ENCODE results near the gene PHKB. TPM values are rescaled to one million over a fixed set of nuclear protein-coding genes. Genes with fewer than 3 reads are reported as not detected.
"Not testable (repeated sequence)": the region's sequence is repeated elsewhere in the genome, so short reads cannot be mapped to it uniquely, and the experiment has no call there.

PHKB gene
- total RNA-seq, 3 donors from 2014 or later = 12.7 to 17.2 (median 13.0) TPM

GRCh38 chr16:47657977-47658376 is 196.8 kb downstream of the PHKB start:
- Mint-ChIP-seq H3K4me3 (no peak overlapping the region), H3K9me3 (no peaks in the 10 kb centered on the region), H3K4me1 (ENCODE audit: low read depth) (no peaks in the 10 kb centered on the region), H3K27me3 (ENCODE audit: low read depth) (no peaks in the 10 kb centered on the region), H3K36me3 (ENCODE audit: insufficient read depth) (peaks cover 41% of the 10 kb centered on the region)
- ATAC-seq (no peak), DNase-seq (no peak)

GRCh38 chr16:47660540-47660939 is 199.4 kb downstream of the PHKB start:
- H3K9me3 Mint-ChIP-seq = no peaks in the 10 kb centered on the region
- ATAC-seq = no peak
- peaks cover 35% of the 10 kb centered on the region for H3K36me3 Mint-ChIP-seq (ENCODE audit: insufficient read depth)
- H3K4me3 Mint-ChIP-seq = no peak overlapping the region
- H3K4me1 Mint-ChIP-seq (ENCODE audit: low read depth) = no peaks in the 10 kb centered on the region
- no peak for DNase-seq
- no peaks in the 10 kb centered on the region for H3K27me3 Mint-ChIP-seq (ENCODE audit: low read depth)

DNA sequence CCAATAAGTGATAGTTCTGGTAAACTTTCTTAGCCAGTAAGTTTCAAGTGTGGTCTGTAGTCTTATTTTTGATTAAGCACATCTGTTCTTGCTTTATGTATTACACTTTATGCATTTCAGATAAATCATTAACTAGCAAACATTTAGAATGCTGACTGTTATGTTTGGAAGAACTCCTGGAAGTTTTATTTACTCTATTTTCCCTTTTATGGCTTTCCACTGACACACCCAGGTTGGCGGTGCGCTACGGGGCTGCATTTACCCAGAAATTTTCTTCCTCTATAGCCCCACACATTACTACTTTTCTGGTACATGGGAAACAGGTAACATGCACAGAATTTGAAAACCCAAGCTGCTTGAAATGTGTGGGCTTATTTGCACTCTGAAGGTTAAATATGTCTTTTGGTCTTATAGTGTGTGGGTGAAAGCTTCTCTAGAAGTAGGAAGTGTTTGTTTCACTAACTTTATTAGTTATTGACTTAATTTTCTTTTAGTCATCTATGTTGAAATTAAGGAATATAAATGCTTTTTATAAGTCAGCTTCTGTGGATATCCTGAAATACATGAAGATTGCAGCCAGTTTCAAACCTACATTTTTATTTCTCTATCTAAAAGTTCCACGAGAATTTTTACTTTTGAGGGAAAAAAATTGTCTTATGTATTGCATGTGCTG is 203.7 kb downstream of the PHKB start:
- Mint-ChIP-seq H3K27me3 (ENCODE audit: low read depth) (no peaks in the 10 kb centered on the region), H3K4me1 (ENCODE audit: low read depth) (no peaks in the 10 kb centered on the region), H3K9me3 (no peaks in the 10 kb centered on the region), H3K36me3 (ENCODE audit: insufficient read depth) (peaks cover 41% of the 10 kb centered on the region), H3K4me3 (no peak overlapping the region)
- ATAC-seq = no peak
- no peak for DNase-seq

- ATAC-seq = no peak
- no peak for DNase-seq
- peaks cover 36% of the 10 kb centered on the region for H3K36me3 Mint-ChIP-seq (ENCODE audit: insufficient read depth)
- H3K4me1 Mint-ChIP-seq (ENCODE audit: low read depth) = no peaks in the 10 kb centered on the region
- no peaks in the 10 kb centered on the region for H3K27me3 Mint-ChIP-seq (ENCODE audit: low read depth)
- H3K9me3 Mint-ChIP-seq = no peaks in the 10 kb centered on the region
- H3K4me3 Mint-ChIP-seq = no peak overlapping the region
Measured at GRCh38 chr16:47666434-47666833, 205.3 kb downstream of the PHKB start.

DNA sequence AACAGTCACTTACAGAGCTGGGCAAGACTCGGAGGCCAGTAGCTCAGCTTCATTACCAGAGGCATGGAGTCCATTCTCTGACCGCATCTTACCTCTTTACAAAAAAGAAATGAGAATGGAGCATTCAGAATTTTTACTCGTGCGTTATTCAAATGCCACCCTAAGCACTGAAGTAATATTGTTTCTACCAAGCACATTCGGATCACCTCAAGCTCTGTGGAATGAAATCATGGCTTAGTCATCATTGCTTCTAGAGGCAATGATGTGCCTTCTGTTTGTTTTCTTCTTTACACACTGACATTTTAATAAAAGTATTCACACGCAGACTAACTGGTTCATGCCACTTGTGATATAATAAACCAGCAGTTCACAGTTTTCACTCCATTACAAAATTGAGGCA is 206.8 kb downstream of the PHKB start:
- H3K27me3 Mint-ChIP-seq (ENCODE audit: low read depth) = no peaks in the 10 kb centered on the region
- no peaks in the 10 kb centered on the region for H3K4me1 Mint-ChIP-seq (ENCODE audit: low read depth)
- no peaks in the 10 kb centered on the region for H3K9me3 Mint-ChIP-seq
- no peak for ATAC-seq
- peaks cover 29% of the 10 kb centered on the region for H3K36me3 Mint-ChIP-seq (ENCODE audit: insufficient read depth)
- no peak for DNase-seq
- no peak overlapping the region for H3K4me3 Mint-ChIP-seq

GRCh38 chr16:47672475-47672874 is 211.3 kb downstream of the PHKB start:
- H3K9me3 Mint-ChIP-seq = peaks cover 3% of the 10 kb centered on the region
- peaks cover 52% of the 10 kb centered on the region for H3K36me3 Mint-ChIP-seq (ENCODE audit: insufficient read depth)
- no peaks in the 10 kb centered on the region for H3K27me3 Mint-ChIP-seq (ENCODE audit: low read depth)
- ATAC-seq (no peak), DNase-seq (no peak)
- H3K4me3 Mint-ChIP-seq = no peak overlapping the region
- H3K4me1 Mint-ChIP-seq (ENCODE audit: low read depth) = no peaks in the 10 kb centered on the region

GRCh38 chr16:47676635-47677177 is 215.6 kb downstream of the PHKB start:
- Mint-ChIP-seq H3K9me3 (peaks cover 3% of the 10 kb centered on the region), H3K27me3 (ENCODE audit: low read depth) (no peaks in the 10 kb centered on the region), H3K4me3 (no peak overlapping the region), H3K36me3 (ENCODE audit: insufficient read depth) (peaks cover 69% of the 10 kb centered on the region), H3K4me1 (ENCODE audit: low read depth) (no peaks in the 10 kb centered on the region)
- no peak for DNase-seq
- ATAC-seq = no peak

DNA sequence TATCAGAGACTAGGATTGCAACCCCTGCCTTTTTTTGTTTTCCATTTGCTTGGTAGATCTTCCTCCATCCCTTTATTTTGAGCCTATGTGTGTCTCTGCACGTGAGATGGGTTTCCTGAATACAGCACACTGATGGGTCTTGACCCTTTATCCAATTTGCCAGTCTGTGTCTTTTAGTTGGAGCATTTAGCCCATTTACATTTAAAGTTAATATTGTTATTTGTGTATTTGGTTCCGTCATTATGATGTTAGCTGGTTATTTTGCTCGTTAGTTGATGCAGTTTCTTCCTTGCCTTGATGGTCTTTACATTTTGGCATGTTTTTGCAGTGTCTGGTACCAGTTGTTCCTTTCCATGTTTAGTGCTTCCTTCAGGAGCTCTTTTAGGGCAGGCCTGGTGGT is 220.4 kb downstream of the PHKB start:
- not testable (repeated sequence) for DNase-seq; H3K9me3 Mint-ChIP-seq; H3K27me3 Mint-ChIP-seq (ENCODE audit: low read depth); ATAC-seq; H3K4me1 Mint-ChIP-seq (ENCODE audit: low read depth); H3K4me3 Mint-ChIP-seq
- H3K36me3 Mint-ChIP-seq (ENCODE audit: insufficient read depth) = peaks cover 50% of the 10 kb centered on the region

GRCh38 chr16:47687694-47688093 is 226.6 kb downstream of the PHKB start:
- no peaks in the 10 kb centered on the region for H3K27me3 Mint-ChIP-seq (ENCODE audit: low read depth)
- no peak overlapping the region for H3K4me3 Mint-ChIP-seq
- peaks cover 1% of the 10 kb centered on the region for H3K4me1 Mint-ChIP-seq (ENCODE audit: low read depth)
- ATAC-seq = no peak
- DNase-seq = no peak
- H3K36me3 Mint-ChIP-seq (ENCODE audit: insufficient read depth) = peaks cover 34% of the 10 kb centered on the region
- H3K9me3 Mint-ChIP-seq = no peaks in the 10 kb centered on the region

GRCh38 chr16:47693226-47693625 is 232.1 kb downstream of the PHKB start:
- Mint-ChIP-seq H3K36me3 (ENCODE audit: insufficient read depth) (peaks cover 55% of the 10 kb centered on the region), H3K4me3 (no peak overlapping the region), H3K9me3 (no peaks in the 10 kb centered on the region), H3K27me3 (ENCODE audit: low read depth) (no peaks in the 10 kb centered on the region), H3K4me1 (ENCODE audit: low read depth) (no peaks in the 10 kb centered on the region)
- no peak for DNase-seq
- no peak for ATAC-seq

DNA sequence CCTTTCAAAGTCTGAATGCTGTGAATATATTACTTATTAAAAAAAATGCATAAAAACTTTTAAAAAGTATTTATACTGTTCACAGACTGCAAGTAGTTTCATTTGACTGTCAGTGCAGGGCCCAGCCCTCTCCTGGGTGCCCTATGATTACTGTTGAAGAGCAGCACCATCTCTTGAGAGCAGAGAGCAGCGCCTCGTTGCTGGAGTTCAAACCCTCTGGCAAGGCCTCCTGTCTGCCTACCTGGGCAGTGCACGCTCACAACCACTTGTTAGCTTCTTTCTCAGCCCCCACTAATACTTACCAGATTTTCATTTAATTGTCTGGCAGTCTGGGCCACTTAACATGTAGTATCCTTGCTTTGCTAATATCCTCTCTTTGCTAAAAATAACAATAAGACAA is 233.4 kb downstream of the PHKB start:
- DNase-seq = no peak
- H3K36me3 Mint-ChIP-seq (ENCODE audit: insufficient read depth) = peaks cover 63% of the 10 kb centered on the region

DNA sequence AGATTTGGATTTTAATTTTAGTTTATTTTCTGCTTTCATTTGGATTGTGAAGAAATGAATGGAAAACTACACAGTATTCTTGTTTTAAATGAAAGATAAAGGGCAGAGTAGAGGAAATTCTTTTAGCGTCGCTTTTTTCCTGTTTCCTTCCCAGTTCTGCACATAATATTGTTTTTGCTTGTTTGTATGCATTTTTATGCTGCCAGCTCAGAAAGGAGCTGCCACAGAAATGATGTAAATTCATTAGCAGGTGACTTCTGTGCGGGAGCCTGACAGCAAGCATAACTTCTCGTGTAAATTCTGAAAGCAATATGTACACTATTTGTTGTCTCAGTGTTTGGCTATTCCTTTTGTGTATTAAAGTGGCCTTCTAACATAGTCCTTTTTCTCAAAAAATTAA is 234.6 kb downstream of the PHKB start:
- peaks cover 56% of the 10 kb centered on the region for H3K36me3 Mint-ChIP-seq (ENCODE audit: insufficient read depth)
- no peak overlapping the region for H3K4me3 Mint-ChIP-seq
- peaks cover 2% of the 10 kb centered on the region for H3K9me3 Mint-ChIP-seq
- no peaks in the 10 kb centered on the region for H3K4me1 Mint-ChIP-seq (ENCODE audit: low read depth)
- no peak for DNase-seq
- no peaks in the 10 kb centered on the region for H3K27me3 Mint-ChIP-seq (ENCODE audit: low read depth)
- no peak for ATAC-seq

More for the DNA sequence above, 233.4 kb downstream of the PHKB start:
- ATAC-seq = no peak
- Mint-ChIP-seq H3K27me3 (ENCODE audit: low read depth) (no peaks in the 10 kb centered on the region), H3K4me3 (no peak overlapping the region), H3K4me1 (ENCODE audit: low read depth) (no peaks in the 10 kb centered on the region), H3K9me3 (no peaks in the 10 kb centered on the region)

- Mint-ChIP-seq H3K36me3 (ENCODE audit: insufficient read depth) (peaks cover 50% of the 10 kb centered on the region), H3K4me1 (ENCODE audit: low read depth) (no peaks in the 10 kb centered on the region), H3K27me3 (ENCODE audit: low read depth) (no peaks in the 10 kb centered on the region), H3K4me3 (no peak overlapping the region), H3K9me3 (peaks cover 5% of the 10 kb centered on the region)
- DNase-seq (no peak), ATAC-seq (no peak)
Measured at GRCh38 chr16:47697826-47698225, 236.7 kb downstream of the PHKB start.

DNA sequence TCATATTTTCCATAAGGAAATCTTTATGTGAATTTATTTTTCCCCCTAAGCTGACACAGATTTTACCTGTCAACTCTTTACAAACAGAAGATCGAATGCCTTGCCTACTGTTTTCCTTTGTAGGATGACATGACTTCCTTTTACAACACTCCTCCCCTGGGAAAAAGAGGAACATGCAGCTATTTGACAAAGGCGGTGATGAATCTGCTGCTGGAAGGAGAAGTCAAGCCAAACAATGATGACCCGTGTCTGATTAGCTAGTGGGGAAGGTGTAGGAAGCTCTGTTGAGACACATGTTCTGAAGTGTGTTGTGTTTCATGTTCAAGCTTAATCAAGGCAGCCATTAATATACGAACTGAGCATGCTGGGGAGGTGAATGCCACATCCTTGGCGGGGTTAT is 238.0 kb downstream of the PHKB start:
- Mint-ChIP-seq H3K27me3 (ENCODE audit: low read depth) (no peaks in the 10 kb centered on the region), H3K4me1 (ENCODE audit: low read depth) (no peaks in the 10 kb centered on the region), H3K4me3 (no peak overlapping the region), H3K9me3 (peaks cover 5% of the 10 kb centered on the region), H3K36me3 (ENCODE audit: insufficient read depth) (peaks cover 43% of the 10 kb centered on the region)
- no peak for DNase-seq
- ATAC-seq = no peak

GRCh38 chr16:47700857-47701587 is 239.9 kb downstream of the PHKB start:
- no peak overlapping the region for H3K4me3 Mint-ChIP-seq
- peaks cover 5% of the 10 kb centered on the region for H3K9me3 Mint-ChIP-seq
- H3K4me1 Mint-ChIP-seq (ENCODE audit: low read depth) = no peaks in the 10 kb centered on the region
- ATAC-seq (no peak), DNase-seq (no peak)
- H3K27me3 Mint-ChIP-seq (ENCODE audit: low read depth) = no peaks in the 10 kb centered on the region
- peaks cover 38% of the 10 kb centered on the region for H3K36me3 Mint-ChIP-seq (ENCODE audit: insufficient read depth)

Measured in activated T-cell treated with anti-CD3 and anti-CD28 coated beads, Interleukin-2, amount 50 U/mL, for 4 hours (primary cell).